ENCODE results near the gene BMI1.

DNA sequence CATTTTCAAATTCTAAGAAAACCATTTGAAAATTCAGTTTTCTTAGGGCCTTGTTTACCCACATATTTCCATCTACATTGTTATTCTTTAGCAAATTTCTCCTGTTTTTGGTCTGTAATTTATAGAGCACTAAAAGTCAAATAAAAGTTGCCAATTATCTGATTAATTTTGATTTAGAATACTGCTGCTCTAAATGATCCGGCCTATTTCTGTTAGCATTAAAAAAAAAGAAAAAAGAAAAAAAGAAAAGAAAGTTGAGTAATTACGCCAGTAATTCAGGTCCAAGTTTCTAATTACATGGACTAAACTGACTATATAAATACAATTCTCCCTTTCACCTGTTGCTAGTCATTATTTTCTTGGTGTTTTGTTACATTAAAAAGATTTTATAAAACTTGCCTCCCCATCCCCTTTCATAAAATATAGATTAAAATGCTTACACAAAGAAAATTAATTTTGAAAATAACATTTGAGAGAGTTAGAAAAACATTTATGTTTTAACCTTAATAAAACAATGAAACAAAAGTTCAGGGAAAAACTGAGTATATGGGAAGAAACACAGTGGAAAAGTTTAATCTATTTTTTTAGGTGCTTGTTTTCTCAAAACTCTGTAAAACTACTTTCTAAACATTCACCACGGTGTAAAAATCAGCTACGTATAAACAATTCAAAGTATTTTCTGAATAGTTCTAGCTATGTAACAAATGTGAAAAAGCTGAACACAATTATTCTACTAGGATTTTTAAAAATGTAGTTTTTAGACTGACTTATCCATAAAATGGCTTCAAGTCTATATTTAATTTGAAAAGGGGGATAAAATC lies 11.5 kb upstream of the BMI1 start:
- TF ChIP-seq, protein P1, sequence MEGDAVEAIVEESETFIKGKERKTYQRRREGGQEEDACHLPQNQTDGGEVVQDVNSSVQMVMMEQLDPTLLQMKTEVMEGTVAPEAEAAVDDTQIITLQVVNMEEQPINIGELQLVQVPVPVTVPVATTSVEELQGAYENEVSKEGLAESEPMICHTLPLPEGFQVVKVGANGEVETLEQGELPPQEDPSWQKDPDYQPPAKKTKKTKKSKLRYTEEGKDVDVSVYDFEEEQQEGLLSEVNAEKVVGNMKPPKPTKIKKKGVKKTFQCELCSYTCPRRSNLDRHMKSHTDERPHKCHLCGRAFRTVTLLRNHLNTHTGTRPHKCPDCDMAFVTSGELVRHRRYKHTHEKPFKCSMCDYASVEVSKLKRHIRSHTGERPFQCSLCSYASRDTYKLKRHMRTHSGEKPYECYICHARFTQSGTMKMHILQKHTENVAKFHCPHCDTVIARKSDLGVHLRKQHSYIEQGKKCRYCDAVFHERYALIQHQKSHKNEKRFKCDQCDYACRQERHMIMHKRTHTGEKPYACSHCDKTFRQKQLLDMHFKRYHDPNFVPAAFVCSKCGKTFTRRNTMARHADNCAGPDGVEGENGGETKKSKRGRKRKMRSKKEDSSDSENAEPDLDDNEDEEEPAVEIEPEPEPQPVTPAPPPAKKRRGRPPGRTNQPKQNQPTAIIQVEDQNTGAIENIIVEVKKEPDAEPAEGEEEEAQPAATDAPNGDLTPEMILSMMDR (IDR thresholded peaks at IDR 0.05; ENCODE audit: insufficient read depth, low read length, poor library complexity, severe bottlenecking) = no peak
- no peak for TF ChIP-seq EZH2phosphoT487 (conservative IDR thresholded peaks at IDR 0.05; ENCODE audit: low read length)
